DND-41 (cell line): Measurements from ENCODE around the gene GPRIN2.
"Not testable (repeated sequence)": the region's sequence is repeated elsewhere in the genome, so short reads cannot be mapped to it uniquely, and the experiment has no call there.

Source experiments
- EZH2 ChIP-seq: IDR thresholded peaks from 3 replicates; pipeline ENCODE4 v1.6.1; 2012; ENCODE audit warnings: borderline replicate concordance, low read depth, mild to moderate bottlenecking, moderate library complexity, low read length, inconsistent platforms; ENCODE audit not compliant: severe bottlenecking
- TF ChIP-seq, protein P1 (sequence below): IDR thresholded peaks from 2 replicates; pipeline ENCODE4 v1.5.1; 2012; ENCODE audit warnings: borderline replicate concordance, low read length, moderate library complexity, mild to moderate bottlenecking; ENCODE audit not compliant: poor library complexity, severe bottlenecking; ENCODE audit errors: extremely low read depth

DNA sequence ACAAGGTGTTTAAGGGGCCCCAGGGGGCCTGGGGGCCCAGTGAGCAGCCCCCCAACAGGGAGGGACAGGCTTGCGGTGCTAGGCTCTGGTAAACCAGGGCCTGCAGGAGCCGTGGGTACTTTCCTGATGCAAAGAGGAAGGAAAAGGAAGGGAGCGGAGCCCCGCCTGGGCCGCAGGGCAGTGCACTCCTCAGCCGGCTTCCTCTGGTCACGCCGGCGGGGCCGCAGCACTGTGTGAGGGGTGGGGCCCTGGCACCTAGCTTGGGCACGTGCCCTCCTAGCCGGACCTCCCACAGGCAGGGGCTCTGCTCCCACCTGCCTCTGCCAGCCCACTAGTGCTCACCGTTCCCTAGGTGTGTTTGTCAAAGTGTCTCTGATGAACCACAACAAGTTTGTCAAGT is 28.8 kb upstream of the GPRIN2 start:
- not testable (repeated sequence) for TF ChIP-seq EZH2
- TF ChIP-seq, protein P1, sequence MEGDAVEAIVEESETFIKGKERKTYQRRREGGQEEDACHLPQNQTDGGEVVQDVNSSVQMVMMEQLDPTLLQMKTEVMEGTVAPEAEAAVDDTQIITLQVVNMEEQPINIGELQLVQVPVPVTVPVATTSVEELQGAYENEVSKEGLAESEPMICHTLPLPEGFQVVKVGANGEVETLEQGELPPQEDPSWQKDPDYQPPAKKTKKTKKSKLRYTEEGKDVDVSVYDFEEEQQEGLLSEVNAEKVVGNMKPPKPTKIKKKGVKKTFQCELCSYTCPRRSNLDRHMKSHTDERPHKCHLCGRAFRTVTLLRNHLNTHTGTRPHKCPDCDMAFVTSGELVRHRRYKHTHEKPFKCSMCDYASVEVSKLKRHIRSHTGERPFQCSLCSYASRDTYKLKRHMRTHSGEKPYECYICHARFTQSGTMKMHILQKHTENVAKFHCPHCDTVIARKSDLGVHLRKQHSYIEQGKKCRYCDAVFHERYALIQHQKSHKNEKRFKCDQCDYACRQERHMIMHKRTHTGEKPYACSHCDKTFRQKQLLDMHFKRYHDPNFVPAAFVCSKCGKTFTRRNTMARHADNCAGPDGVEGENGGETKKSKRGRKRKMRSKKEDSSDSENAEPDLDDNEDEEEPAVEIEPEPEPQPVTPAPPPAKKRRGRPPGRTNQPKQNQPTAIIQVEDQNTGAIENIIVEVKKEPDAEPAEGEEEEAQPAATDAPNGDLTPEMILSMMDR, result not testable (repeated sequence)
